Occipital lobe (tissue), 2 donors: ENCODE results near the gene PAPPA. TPM values are rescaled to one million over a fixed set of nuclear protein-coding genes. Genes with fewer than 3 reads are reported as not detected.

Experiments used
- DNase-seq: peaks from one replicate; lab custom pipeline; 2025; lab: John Stamatoyannopoulos, UW
- total RNA-seq: library from RNA; depleted of rRNA; stranded (reverse); fragments of >200 nt; gene quantifications from one replicate; pipeline ENCODE4 v1.2.3, GENCODE V29; 2014

Gene PAPPA
- total RNA-seq, 1 donor from 2014 or later, result under 0.01 TPM

DNA sequence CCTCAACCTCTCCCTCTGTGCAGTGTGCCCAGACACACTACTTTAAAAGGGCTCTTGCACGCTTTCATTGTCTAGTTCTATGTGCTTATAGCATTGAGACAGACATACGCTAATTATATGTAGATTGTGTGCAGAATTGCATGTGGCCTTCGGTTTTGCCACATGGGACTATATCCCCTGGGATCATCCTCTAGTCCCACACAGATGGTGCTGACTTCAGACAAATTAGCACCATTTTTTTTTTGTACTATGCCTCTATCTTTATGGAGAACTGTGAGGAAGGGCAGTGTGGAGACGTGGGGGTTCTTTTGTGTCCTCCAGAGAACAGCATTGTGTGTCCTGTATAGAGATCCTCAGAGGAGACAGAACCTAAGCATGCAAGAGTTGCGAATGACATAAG is 29.3 kb downstream of the PAPPA start:
- DNase-seq, result no peak

DNA sequence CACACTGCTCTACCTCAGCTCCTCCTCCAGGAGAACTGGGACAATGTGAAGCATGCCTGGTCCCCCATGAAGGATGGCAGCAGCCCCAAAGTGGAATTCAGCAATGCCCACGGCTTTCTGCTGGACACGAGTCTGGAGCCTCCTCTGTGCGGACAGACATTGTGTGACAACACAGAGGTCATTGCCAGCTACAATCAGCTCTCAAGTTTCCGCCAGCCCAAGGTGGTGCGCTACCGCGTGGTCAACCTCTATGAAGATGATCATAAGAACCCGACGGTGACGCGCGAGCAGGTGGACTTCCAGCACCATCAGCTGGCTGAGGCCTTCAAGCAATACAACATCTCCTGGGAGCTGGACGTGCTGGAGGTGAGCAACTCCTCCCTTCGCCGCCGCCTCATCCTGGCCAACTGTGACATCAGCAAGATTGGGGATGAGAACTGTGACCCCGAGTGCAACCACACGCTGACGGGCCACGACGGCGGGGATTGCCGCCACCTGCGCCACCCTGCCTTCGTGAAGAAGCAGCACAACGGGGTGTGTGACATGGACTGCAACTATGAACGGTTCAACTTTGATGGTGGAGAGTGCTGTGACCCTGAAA is 34.1 kb downstream of the PAPPA start:
- no peak for DNase-seq

DNA sequence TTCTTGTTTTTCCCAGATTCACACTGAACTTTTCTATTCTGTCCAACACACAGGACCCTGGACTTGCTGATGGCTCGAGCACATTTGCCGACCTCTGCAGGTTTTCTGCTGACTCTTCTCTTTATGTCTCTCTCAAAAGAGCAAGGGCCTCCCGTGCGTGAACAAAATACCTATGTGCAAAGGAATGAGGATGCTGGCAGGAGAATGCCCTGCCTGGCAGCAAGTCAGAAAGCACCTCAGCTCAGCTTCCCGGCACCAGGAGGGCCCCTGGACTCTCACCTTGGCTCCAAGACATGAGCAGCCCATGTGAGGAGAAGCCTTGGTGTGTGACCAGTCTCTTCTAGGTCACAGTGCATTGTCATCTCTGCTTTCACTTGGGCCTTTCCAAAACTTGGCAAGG is 36.1 kb downstream of the PAPPA start:
- no peak for DNase-seq

DNA sequence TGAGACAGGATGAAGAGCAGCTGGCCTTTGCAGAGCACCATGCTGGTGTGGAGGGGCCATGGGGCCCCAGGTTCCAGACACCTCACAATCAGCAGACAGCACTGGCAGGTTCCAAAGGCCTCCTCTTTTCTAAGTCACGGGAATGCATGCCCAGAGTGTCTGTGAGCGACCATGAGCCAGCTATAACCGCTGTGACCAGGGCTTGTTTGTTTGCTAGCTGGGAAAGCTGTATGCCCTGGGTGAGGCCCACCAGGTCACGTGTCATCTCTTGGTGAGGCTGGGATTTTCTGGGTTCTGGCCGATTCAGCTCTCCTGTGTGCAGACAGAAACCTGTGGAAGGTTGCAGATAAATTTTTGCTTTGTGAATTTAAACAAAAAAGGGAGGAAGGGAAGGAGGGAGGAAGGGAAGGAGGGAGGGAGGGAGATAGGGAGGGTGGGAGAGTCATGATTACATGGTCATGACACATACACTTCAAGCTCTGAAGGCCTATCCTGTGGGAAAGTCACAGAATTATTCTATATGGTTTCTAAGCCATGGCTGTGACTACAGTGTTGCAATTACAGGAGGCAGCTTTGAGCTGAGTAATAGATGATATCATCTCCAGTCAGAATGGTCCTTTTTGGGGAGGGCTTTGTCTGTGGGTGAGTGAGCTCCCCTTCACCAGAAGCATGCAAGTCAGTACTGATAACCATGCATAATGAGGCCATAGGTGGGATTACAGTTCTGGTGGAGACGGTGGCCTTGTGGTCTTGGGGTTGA is 37.2 kb downstream of the PAPPA start:
- DNase-seq, result no peak

DNA sequence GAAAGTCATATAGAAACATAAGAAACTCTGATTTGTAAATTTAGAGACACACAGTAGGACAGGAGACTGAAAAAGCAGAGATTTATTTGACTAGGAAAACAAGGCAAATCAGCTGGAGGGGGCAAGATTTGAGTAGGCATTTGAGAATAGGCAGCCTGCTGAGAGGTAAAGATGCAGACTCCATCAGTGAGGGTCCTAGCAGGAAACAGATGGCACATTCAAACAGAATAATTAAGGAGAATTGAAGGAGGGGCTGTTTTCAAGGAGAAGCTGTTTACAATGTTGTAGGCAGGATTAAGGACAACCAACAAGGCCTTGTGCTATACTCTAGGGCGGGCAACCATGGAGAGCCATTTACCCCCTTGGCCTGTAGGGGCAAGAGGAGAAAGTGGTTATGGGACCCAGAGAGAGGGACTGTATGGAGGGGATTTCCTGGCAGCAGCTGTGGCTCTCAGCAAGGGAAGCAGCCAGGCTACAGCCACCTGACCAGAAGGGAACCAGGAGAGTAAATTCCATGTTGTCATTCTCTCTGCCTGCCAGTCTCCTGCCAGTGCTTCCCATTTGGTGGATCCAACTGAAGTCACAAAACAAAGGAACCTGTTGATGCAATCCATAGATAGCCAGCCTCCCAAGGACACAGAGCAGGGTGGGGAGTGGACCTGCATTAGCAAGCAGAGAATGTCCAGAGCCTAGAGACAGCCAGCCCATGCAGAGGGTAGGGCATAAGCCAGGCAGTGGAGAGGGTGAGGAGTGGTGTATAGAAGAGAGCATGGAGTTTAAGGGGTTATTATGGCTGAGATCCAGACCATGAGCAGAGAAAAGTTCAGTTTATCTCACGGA is 38.2 kb downstream of the PAPPA start:
- no peak for DNase-seq

DNA sequence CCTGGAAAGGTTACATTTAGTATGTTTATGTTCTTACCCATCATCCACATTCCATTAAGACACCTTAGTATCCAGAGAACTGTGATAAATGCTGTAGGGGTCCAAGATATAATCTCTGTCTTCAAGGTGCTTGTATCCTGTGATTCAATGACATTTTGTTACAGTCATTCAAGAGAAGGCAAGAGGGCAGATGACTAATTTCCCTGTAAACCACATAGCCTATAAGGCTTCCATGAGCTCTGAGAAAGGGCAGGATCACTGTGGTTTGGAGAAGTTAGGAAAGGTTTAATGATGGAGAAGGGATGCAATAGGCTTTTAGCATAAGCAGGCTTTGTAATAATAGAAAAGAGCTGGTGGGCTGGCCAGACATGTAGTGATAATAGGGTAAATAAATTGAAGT is 40.0 kb downstream of the PAPPA start:
- DNase-seq, result no peak

DNA sequence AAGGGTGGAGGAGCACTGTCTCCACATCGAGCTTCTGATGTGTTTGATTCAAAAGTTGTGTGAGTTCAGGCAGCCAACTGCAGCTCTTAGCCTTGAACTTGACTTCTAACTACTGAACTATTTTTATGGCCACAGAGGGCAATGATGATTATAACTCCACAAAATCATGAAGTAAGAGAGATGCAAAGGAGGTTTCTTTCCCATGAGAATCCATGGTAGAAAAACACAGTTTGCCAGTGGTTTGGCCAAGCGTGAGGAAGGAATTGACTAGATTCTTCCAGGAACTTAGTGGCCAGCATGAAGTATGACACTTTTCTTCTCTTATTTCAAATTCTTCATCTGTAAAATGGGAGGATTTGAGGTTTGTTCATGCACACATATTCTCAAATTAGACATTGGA is 43.2 kb downstream of the PAPPA start:
- no peak for DNase-seq

GRCh38 chr9:116198344-116198743 is 44.8 kb downstream of the PAPPA start:
- no peak for DNase-seq

DNA sequence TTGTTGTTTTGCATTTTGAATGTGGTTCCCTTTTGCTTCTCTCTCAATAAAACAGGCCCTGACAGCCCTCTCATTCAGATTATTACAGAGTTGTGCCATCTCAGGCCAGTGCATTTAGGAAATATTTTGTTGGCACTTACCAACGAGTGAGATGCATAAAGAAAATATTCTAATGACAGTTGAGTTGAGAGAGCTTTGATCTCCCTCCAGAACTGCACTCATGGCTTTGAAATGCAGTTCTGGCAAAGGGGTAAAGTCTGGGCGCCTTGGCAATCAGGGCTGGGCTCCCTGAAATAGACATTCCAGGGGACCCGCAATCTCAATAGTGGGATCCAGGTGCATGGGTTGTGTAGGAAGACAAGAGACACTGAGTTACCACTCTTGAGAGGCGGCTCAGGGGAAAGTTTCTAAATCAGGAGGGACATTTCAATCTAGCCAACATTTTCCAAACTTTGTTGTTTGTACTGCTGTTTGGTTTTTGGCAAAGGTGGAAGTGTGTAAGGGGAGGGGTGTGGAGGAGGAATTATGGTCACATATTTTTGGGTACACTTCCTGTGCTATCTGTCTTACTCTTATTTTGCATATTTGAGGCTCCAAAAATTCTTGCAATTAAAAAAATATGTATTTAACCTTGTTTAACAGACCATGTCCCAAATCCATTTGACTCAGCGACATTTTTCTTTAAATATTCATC is 48.8 kb downstream of the PAPPA start:
- DNase-seq, result no peak

- DNase-seq, result no peak
These were observed 50.8 kb downstream of the PAPPA start for GRCh38 chr9:116204252-116204882.

DNA sequence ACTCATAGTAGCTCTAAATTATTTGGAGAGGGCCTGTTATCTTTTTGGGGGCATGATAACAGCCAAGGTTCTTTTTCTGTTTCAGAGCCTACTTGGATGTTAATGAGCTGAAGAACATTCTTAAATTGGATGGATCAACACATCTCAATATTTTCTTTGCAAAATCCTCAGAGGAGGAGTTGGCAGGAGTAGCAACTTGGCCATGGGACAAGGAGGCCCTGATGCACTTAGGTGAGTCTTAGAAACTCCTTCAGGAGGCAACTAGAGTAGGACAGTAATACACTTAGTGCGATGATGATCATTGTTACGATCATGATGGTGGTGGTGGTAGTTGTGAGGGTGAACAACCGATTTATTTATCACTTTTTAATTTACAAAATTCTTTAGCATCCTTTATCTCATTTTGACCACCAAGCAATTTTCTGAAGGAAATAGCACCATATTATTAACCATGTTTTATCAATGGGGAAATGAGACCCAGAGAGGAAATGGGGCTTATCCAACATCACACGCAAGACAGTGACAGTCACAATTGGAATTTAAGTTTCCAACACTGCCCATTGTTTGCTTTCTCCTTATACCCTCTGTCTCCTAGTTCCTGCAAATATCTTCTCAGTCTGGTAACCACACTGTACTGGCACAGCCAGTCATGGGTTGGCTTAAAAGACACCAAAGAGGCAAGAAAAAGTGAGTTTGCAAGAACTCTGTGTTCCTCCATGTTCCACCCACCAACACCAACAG is 54.0 kb downstream of the PAPPA start:
- no peak for DNase-seq

DNA sequence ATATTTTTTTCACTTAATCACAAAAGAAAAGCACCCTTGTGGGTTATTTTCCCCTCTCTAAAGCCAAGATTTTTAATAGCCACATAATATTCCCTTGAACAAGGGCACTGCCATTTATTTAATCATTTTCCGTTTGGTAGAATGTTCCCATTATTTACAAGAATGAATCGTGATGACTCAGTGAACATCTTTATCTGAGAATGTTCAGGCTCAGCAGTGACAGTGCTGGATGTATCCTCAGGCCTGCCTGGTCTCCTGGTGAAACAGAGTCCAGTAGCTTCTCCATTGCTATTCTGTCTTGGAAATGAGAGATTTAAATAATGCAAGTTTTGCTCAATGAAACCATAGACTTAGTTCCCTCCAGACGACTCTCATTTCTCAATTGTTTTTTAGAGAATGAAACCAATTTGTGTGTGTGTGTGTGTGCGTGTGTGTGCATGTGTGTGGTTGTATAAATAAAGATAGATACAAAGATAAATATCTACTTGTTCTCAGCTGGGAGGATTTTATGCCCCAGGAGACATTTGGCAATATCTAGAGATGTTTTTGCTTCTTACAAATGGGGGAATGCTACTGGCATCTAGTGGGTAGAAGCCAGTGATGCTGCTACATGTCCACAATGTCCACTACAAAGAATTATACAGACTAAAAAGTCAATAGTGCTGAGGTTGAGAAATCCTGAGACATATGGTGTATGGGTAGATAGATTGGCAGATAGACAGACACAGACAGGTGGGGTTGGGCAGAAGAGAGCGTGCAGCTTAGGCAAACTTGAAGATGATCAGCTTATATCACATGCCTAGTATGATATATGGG is 55.0 kb downstream of the PAPPA start:
- no peak for DNase-seq

DNA sequence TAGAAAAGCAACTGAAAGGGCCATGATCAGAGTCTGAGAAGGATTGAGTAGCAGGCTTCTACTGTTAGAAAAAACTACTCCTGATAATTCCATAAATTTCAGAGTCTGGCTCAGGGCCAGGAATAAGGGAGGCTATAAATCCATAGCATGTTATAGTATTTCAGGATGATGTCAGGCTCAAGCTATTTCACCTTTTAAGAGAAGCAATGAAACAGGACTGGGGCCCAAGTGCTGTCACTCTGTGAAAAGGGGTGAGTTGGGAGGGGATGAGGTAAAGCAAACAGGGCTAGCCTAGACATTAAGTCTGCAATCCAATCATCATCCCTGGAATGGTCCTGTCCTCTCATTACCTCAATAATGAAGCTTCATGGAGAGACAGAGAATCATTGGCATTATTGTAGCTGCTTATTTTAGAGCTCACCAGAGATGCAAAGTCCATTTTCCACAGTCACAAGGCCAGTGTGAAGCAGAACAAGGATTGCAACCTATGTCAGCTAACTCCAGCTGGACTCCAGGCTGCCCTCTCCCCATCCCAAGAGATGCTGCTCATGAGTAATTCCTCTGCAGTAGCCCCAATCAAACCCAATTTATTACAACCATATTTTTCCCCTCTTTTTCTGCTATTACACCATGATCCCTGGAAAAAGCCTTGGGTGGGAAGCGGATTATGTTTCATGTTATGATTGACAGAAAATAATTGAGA is 56.0 kb downstream of the PAPPA start:
- no peak for DNase-seq

DNA sequence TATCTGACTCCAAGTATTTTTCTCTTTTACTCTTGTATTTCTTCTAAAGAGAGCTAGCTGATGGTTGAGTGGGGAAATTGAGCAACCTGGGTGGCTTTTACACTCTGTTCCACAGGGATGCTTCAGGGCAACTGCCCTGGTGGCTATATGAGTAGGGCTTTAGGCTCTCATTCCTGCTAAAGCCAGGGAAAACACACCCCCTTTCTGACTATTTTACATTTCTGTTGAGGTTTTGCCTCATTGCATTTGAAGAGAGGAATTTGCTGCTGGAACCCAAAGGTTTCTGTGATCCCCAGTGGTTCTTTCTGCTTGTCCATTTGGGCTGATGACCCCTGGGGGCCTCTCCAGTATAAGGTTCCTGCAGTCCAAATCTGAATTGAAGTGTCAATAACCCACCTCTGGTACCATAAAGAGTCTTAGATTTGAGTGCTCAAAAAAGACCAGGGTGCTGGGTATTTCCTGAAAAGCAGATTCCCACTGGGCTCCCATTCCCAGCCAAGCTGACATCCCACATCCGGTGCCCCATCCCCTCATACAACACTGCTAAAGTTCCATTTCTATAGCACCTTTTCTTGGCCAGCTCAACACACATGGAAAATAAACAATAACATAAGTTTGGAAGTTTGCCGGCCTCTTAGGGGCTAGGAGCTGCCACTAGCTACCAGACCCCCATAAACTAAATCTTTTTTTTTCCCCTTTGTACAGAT is 59.5 kb downstream of the PAPPA start:
- no peak for DNase-seq

DNA sequence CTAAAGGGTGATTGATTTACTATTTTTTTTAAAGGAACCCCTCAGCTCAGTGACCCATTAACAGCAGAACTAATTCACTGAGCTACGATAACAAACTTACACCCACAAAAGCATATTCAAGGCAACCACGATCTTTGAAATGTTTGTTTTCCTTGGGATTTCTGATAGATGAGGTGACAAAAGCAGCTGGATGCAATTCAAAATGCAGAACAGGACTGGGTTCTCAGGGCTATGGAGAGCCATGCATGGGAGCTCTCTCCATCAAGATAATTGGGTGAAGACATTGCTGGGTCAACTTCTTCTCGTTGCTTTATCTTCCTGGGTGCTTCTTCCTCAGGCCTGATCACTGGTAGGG is 60.1 kb downstream of the PAPPA start:
- DNase-seq, result no peak

DNA sequence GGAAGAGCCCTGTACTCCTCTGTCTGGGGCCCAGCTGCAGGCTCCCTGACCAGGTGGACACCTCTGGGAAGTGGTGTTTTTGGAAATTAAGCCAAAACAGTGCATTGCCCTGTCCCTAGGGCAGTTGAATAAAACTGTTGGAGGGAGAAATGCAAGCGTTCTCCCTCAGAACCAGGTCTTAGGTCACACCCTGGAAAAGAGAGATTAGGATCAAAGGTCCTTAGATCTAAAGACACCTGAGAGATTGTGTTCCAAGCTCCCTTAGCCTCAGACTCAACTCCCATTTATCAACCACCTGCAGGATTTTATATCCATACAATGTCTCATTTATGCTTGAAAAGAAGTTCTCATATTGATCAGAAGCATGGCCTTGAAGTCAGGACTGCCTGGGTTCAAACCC is 64.8 kb downstream of the PAPPA start:
- DNase-seq, result no peak

- no peak for DNase-seq
These were observed 66.1 kb downstream of the PAPPA start for GRCh38 chr9:116219686-116220085.

- DNase-seq, result no peak
These were observed 70.3 kb downstream of the PAPPA start for GRCh38 chr9:116223926-116224325.
